Vagina (tissue), 2 donors: ENCODE data around the gene SPAG9.

Experiments used
- CTCF ChIP-seq, 3 experiments: fragments of 450-650 bp in 2 of 3; fragments of 200-600 bp in 1 of 3; sonication (generic) in 1 of 3; IDR thresholded peaks; one replicate each; pipeline ENCODE4 v1.5.1; 2017 to 2019; ENCODE audit warnings: antibody characterized with exemption in 3 of 3, mild to moderate bottlenecking in 2 of 3, moderate library complexity in 2 of 3
- POLR2A ChIP-seq, 2 donors: fragments of 450-650 bp; IDR thresholded peaks; one replicate each; pipeline ENCODE4 v1.6.1; 2017; ENCODE audit warnings: antibody characterized with exemption in 2 of 2, mild to moderate bottlenecking in 2 of 2, moderate library complexity in 2 of 2

- no peak for TF ChIP-seq CTCF (IDR thresholded peaks at IDR 0.05)
- no peak for TF ChIP-seq POLR2A (IDR thresholded peaks at IDR 0.05)
Measured at GRCh38 chr17:51017270-51017669, 103.4 kb downstream of the SPAG9 start.
